OCI-LY1 (cell line): Measurements from ENCODE around the gene DTL.

Source experiments
- CTCF ChIP-seq: fragments of 200-600 bp; sonication (generic), shearing (Covaris generic); IDR thresholded peaks from 2 replicates; pipeline ENCODE4 v1.5.1; 2017; ENCODE audit warnings: mild to moderate bottlenecking, antibody characterized with exemption, low read length, moderate library complexity, mixed read lengths
- EZH2 ChIP-seq: fragments of 200-600 bp; sonication (generic), shearing (Covaris generic); IDR thresholded peaks from 2 replicates; pipeline ENCODE4 v1.8.0; 2017; ENCODE audit warnings: borderline replicate concordance, mixed run types, mild to moderate bottlenecking, antibody characterized with exemption, low read length, moderate library complexity, mixed read lengths

GRCh38 chr1:212062832-212063438 lies 27.4 kb downstream of the DTL start:
- TF ChIP-seq EZH2, result no peak
- TF ChIP-seq CTCF, result peak; percentile 78
